Measurements from ENCODE around the gene CD74. TPM values are rescaled to one million over a fixed set of nuclear protein-coding genes. Genes with fewer than 3 reads are reported as not detected.

The CD74 gene
- total RNA-seq, 1 experiment from 2014 or later = 0.22 TPM

- BruUV-seq (replicated peaks) = no TSS peak
- Histone ChIP-seq H3K4me2 (ENCODE audit: low read length) (no peak overlapping the region), H3K9me3 (ENCODE audit: low read length) (no peaks in the 10 kb centered on the region), H2AFZ (ENCODE audit: low read length) (no peak overlapping the region), H3K9me2 (replicated peaks; ENCODE audit: low read length) (no peaks in the 10 kb centered on the region), H3K79me2 (ENCODE audit: low read length) (peaks cover 24% of the 10 kb centered on the region), H3F3A (ENCODE audit: low read length, unreplicated experiment) (peaks cover 20% of the 10 kb centered on the region), H3K27me3 (ENCODE audit: low read length) (no peaks in the 10 kb centered on the region), H3K4me1 (ENCODE audit: insufficient read depth, low read length) (peaks cover 11% of the 10 kb centered on the region), H3K4me3 (ENCODE audit: low read length) (no peak overlapping the region), H3K9ac (ENCODE audit: low read length) (no peak overlapping the region), H3K36me3 (ENCODE audit: low read depth, low read length) (peaks cover 51% of the 10 kb centered on the region), H3K27ac (ENCODE audit: low read length) (no peak overlapping the region), H4K20me1 (ENCODE audit: low read length) (peaks cover 57% of the 10 kb centered on the region)
- ATAC-seq = no peak
- CTCF ChIA-PET = no interaction called here
- intact Hi-C loops (cut with micrococcal nuclease) = no loop called here
- POLR2A ChIA-PET (ENCODE audit: unreplicated experiment) = interaction anchor here (0.6 kb wide), 1 partner anchor 335 kb away, joined by 3 read pairs; the partner anchor contains the start of gene SMIM3
- no peak for DNase-seq
- TF ChIP-seq EZH2phosphoT487 (IDR thresholded peaks at IDR 0.05; ENCODE audit: borderline replicate concordance, low read length) (no peak), CTCF (conservative IDR thresholded peaks at IDR 0.05; ENCODE audit: low read depth, low read length) (no peak), EZH2 (IDR thresholded peaks at IDR 0.05; ENCODE audit: low read length, unreplicated experiment) (no peak)
Measured at GRCh38 chr5:150443242-150444075, 30.7 kb upstream of the CD74 start.

DNA sequence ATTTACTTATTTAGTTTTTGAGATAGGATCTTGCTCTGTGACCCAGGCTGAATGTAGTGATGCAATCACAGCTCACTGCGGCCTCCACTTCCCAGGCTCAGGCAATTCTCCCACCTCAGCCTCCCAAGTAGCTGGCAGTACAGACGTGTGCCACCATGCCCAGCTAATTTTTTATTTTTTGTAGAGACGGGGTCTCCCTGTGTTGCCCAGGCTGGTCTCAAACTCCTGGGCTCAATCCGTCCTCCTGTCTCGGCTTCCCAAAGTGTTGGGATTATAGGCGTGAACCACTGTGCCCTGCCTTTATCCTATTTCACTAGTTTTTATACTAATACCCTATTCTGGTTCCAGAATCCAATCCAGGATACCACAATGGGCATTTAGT, 30.0 kb upstream of the CD74 start:
- Histone ChIP-seq H3K9ac (ENCODE audit: low read length) (no peak overlapping the region), H2AFZ (ENCODE audit: low read length) (no peak overlapping the region), H3K79me2 (ENCODE audit: low read length) (peaks cover 16% of the 10 kb centered on the region), H3K4me3 (ENCODE audit: low read length) (no peak overlapping the region), H3K4me1 (ENCODE audit: insufficient read depth, low read length) (peaks cover 4% of the 10 kb centered on the region), H4K20me1 (ENCODE audit: low read length) (peaks cover 49% of the 10 kb centered on the region), H3K9me3 (ENCODE audit: low read length) (no peaks in the 10 kb centered on the region), H3K27ac (ENCODE audit: low read length) (no peak overlapping the region), H3K4me2 (ENCODE audit: low read length) (no peak overlapping the region), H3F3A (ENCODE audit: low read length, unreplicated experiment) (peaks cover 20% of the 10 kb centered on the region), H3K27me3 (ENCODE audit: low read length) (no peaks in the 10 kb centered on the region), H3K9me2 (replicated peaks; ENCODE audit: low read length) (no peaks in the 10 kb centered on the region), H3K36me3 (ENCODE audit: low read depth, low read length) (peaks cover 44% of the 10 kb centered on the region)
- DNase-seq = no peak
- TF ChIP-seq CTCF (conservative IDR thresholded peaks at IDR 0.05; ENCODE audit: low read depth, low read length) = no peak
- TF ChIP-seq EZH2phosphoT487 (IDR thresholded peaks at IDR 0.05; ENCODE audit: borderline replicate concordance, low read length) = no peak
- TF ChIP-seq EZH2 (IDR thresholded peaks at IDR 0.05; ENCODE audit: low read length, unreplicated experiment) = no peak
- no peak; the same call in 1 of the 2 replicates for ATAC-seq
- intact Hi-C loops (cut with micrococcal nuclease) = no loop called here
- ChIA-PET POLR2A (ENCODE audit: unreplicated experiment) (interaction anchor here (0.6 kb wide), 1 partner anchor 336 kb away, joined by 3 read pairs; the partner anchor contains the start of gene SMIM3), CTCF (no interaction called here)
- BruUV-seq (replicated peaks) = no TSS peak

All from PC-3 (cell line).